Suprapubic skin (tissue), 3 donors: ENCODE measurements around the gene KLC3.

ENCODE experiments used
- CTCF ChIP-seq, 2 donors: fragments of 200-600 bp in 1 of 2; fragments of 450-650 bp in 1 of 2; sonication (generic) in 1 of 2; IDR thresholded peaks; one replicate each; pipeline ENCODE4 v1.5.1; 2016 to 2019; ENCODE audit warnings: antibody characterized with exemption in 2 of 2, mild to moderate bottlenecking in 1 of 2, moderate library complexity in 1 of 2
- POLR2A ChIP-seq, 2 donors: fragments of 450-650 bp; IDR thresholded peaks; one replicate each; pipeline ENCODE4 v1.6.1; 2017; ENCODE audit warnings: antibody characterized with exemption in 2 of 2, mild to moderate bottlenecking in 2 of 2, moderate library complexity in 2 of 2

GRCh38 chr19:45376045-45376724, 35.6 kb downstream of the KLC3 start:
- TF ChIP-seq POLR2A (IDR thresholded peaks at IDR 0.05) (no peak), CTCF (IDR thresholded peaks at IDR 0.05) (no peak)
